Loucy (cell line): ENCODE results near the gene DUSP2.
A peak's percentile ranks its signal among the peaks of the same experiment; 100 is the strongest.

Source experiments
- H2AFZ ChIP-seq: fragments of 200-600 bp; sonication (generic); 2 replicates; pipeline ENCODE4 v1.6.0; 2016; ENCODE audit warnings: antibody characterized with exemption, mild to moderate bottlenecking, low read length, moderate library complexity
- H3F3A ChIP-seq: fragments of 200-600 bp; 2 replicates; pipeline ENCODE4 v1.6.0; 2016; ENCODE audit warnings: antibody characterized with exemption, low read depth, mild to moderate bottlenecking
- H3K27me3 ChIP-seq: fragments of 200-600 bp; sonication (generic); 2 replicates; pipeline ENCODE4 v1.6.1; 2014; ENCODE audit warnings: low read length, mild to moderate bottlenecking; ENCODE audit not compliant: insufficient read depth, poor library complexity, severe bottlenecking
- H3K36me3 ChIP-seq: fragments of 200-600 bp; sonication (generic); 2 replicates; pipeline ENCODE4 v1.6.1; 2016; ENCODE audit warnings: low read length; ENCODE audit not compliant: insufficient read depth
- H3K4me1 ChIP-seq: fragments of 200-600 bp; sonication (generic); 2 replicates; pipeline ENCODE4 v1.5.1; 2014; ENCODE audit warnings: low read length, mild to moderate bottlenecking; ENCODE audit not compliant: insufficient read depth, poor library complexity, severe bottlenecking
- H3K4me2 ChIP-seq: fragments of 200-600 bp; sonication (generic); 2 replicates; pipeline ENCODE4 v1.6.0; 2014; ENCODE audit warnings: antibody characterized with exemption, low read length, low read depth, mild to moderate bottlenecking; ENCODE audit not compliant: poor library complexity, severe bottlenecking
- H3K4me3 ChIP-seq: fragments of 200-600 bp; sonication (generic); 2 replicates; pipeline ENCODE4 v1.5.1; 2014; ENCODE audit warnings: low read length, mild to moderate bottlenecking, mixed read lengths; ENCODE audit not compliant: poor library complexity, severe bottlenecking
- H3K79me2 ChIP-seq: fragments of 200-600 bp; sonication (generic); 2 replicates; pipeline ENCODE4 v1.6.1; 2014; ENCODE audit warnings: low read length; ENCODE audit not compliant: insufficient read depth
- H3K9ac ChIP-seq: fragments of 200-600 bp; sonication (generic); 2 replicates; pipeline ENCODE4 v1.6.0; 2014; ENCODE audit warnings: mild to moderate bottlenecking, low read depth, low read length, moderate library complexity; ENCODE audit not compliant: poor library complexity, severe bottlenecking
- H3K9me2 ChIP-seq: fragments of 200-600 bp; sonication (generic); replicated peaks from 2 replicates; pipeline ENCODE4 v1.6.1; 2016; ENCODE audit warnings: low read depth, low read length, mixed read lengths
- H3K9me3 ChIP-seq: fragments of 200-600 bp; sonication (generic); 2 replicates; pipeline ENCODE4 v1.6.1; 2014; ENCODE audit warnings: mild to moderate bottlenecking, antibody characterized with exemption, low read length, low read depth; ENCODE audit not compliant: insufficient read depth
- H4K20me1 ChIP-seq: fragments of 200-600 bp; sonication (generic); 2 replicates; pipeline ENCODE4 v1.6.0; 2014; ENCODE audit warnings: antibody characterized with exemption, low read length, mild to moderate bottlenecking; ENCODE audit not compliant: insufficient read depth, poor library complexity, severe bottlenecking
- EZH2phosphoT487 ChIP-seq: fragments of 200-600 bp; IDR thresholded peaks from 2 replicates; pipeline ENCODE4 v1.6.1; 2018; ENCODE audit warnings: antibody characterized with exemption, mild to moderate bottlenecking, moderate library complexity, borderline replicate concordance
- TF ChIP-seq, protein P1 (sequence below): fragments of 200-600 bp; sonication (generic); conservative IDR thresholded peaks from 2 replicates; pipeline ENCODE4 v1.5.1; 2014; ENCODE audit warnings: mild to moderate bottlenecking, antibody characterized with exemption, low read length

Gene DUSP2

DNA sequence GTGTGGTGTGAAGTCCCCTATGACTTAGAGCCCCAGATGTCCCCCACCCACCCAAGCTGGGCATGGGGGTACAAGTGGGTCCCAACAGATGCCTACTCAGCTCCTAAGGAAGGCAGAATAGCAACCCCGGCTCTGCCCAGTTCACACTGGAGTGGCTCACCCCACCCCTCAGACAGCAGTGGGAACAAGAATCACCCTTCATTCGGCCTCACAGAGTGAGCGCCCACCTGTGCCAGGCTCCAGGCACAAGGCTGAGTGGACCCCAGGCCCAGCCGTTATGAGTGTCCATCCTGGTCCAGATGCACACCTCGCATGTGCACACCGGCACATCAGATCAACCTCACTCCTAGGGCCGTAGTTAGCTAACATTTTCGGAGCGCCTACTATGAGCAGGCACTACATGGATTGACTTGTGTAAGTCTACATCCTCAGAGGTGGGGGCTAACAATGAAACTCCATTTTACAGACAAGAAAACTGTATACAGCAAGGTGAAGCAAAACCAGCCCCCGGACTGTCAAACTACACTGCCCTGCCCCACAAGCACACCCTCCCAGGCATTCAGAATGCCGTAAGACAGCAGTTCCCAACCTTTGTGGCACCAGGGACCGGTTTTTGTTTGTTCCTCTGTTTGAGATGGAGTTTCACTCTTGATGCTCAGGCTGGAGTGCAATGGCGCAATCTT lies 4.2 kb downstream of the DUSP2 start:
- H4K20me1 ChIP-seq: peaks cover 17% of the 10 kb centered on the region
- H2AFZ ChIP-seq: no peak overlapping the region
- no peaks in the 10 kb centered on the region for H3K36me3 ChIP-seq
- TF ChIP-seq, protein P1, sequence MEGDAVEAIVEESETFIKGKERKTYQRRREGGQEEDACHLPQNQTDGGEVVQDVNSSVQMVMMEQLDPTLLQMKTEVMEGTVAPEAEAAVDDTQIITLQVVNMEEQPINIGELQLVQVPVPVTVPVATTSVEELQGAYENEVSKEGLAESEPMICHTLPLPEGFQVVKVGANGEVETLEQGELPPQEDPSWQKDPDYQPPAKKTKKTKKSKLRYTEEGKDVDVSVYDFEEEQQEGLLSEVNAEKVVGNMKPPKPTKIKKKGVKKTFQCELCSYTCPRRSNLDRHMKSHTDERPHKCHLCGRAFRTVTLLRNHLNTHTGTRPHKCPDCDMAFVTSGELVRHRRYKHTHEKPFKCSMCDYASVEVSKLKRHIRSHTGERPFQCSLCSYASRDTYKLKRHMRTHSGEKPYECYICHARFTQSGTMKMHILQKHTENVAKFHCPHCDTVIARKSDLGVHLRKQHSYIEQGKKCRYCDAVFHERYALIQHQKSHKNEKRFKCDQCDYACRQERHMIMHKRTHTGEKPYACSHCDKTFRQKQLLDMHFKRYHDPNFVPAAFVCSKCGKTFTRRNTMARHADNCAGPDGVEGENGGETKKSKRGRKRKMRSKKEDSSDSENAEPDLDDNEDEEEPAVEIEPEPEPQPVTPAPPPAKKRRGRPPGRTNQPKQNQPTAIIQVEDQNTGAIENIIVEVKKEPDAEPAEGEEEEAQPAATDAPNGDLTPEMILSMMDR: no peak
- no peak for TF ChIP-seq EZH2phosphoT487
- no peak overlapping the region for H3K4me2 ChIP-seq
- no peaks in the 10 kb centered on the region for H3K9me2 ChIP-seq
- no peak overlapping the region for H3K4me3 ChIP-seq
- H3K9me3 ChIP-seq: no peaks in the 10 kb centered on the region
- H3K4me1 ChIP-seq: peaks cover 22% of the 10 kb centered on the region
- H3K9ac ChIP-seq: no peak overlapping the region
- no peaks in the 10 kb centered on the region for H3K27me3 ChIP-seq
- peaks cover 31% of the 10 kb centered on the region for H3K79me2 ChIP-seq
- H3F3A ChIP-seq: no peaks in the 10 kb centered on the region

DNA sequence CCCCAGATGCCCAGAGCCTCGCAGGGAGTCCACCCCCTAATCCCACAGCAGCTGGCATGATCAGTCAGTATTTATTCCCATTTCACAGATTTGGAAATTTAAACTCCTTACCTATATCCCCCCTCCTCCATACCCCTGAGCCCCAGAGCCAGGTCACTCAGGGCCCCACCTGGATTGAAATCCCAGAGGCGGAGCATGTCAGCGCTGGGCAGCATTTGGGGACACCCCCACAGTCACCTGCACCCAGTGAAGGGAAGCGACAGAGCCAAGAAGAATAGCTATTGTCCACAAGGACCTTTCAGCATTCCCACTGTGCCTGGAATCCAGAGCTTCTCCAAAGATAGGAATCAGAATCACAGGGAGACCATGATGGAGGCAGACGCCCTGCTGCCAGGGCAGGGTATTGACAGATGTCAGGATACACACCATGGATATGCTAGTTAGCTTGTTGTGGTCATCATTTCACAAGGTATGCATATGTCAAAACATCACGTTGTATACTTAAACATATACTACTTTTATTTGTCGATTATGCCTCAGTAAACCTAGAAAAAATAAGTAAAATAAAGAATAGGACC lies 6.0 kb downstream of the DUSP2 start:
- Histone ChIP-seq H2AFZ (no peak overlapping the region), H3K4me3 (no peak overlapping the region), H4K20me1 (peaks cover 13% of the 10 kb centered on the region), H3K36me3 (no peaks in the 10 kb centered on the region), H3K4me2 (no peak overlapping the region), H3F3A (no peaks in the 10 kb centered on the region), H3K27me3 (no peaks in the 10 kb centered on the region), H3K9me3 (no peaks in the 10 kb centered on the region), H3K9ac (no peak overlapping the region), H3K4me1 (peaks cover 11% of the 10 kb centered on the region), H3K9me2 (no peaks in the 10 kb centered on the region), H3K79me2 (peaks cover 22% of the 10 kb centered on the region)
- TF ChIP-seq, protein P1: no peak
- no peak for TF ChIP-seq EZH2phosphoT487

DNA sequence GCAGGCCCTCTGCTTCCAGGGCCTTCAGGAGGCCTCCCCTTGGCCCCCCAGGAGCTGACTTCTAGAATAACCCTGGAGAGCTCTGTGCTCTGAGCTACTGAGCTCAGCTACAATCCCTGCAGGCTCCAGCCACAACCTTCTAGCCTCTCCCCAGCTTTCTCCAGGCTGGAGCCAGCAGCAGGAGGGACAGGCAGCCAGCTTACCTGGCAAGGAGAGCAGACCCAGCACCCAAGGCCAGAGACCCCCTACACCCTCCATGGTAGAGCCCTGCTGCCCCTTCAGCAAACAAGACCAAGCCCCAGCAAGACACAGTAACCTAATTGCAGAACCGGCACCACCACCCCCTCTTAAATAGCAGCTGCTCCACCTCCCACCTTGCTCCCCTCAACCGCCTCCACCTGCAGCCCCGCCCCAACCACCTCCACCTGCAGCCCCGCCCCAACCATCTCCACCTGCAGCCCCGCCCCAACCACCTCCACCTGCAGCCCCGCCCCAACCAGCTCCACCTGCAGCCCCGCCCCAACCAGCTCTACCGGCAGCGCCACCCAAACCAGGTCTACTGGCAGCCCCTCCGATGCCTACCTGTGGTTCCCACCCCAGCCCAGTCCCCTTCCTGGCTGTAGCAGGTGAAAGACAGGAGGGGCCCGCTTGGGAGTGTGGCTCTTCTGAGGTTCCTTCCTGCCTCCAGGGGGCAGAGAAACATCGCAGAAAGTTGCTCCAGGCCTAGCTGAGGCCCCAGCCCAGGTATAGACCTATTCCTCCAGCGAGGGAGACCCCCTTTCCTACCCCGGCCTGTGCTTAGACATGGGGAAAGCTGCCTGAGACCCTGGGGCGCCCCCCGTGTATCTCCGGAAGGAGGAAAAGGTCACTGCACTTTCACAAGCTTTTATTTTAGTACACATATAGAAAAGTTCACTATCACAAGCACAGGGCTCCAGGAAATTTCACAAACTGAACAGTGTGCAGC lies 6.8 kb downstream of the DUSP2 start, which contains the start of gene ASTL:
Gene ASTL (minus strand): TSS at position 324 of the 967 bp plus-strand sequence. CDS start 66 bp downstream, at position 258.
- no peak for TF ChIP-seq EZH2phosphoT487
- TF ChIP-seq, protein P1: peak; percentile 71
- Histone ChIP-seq H3K4me2 (no peak within 1 kb of the TSS), H3K9me3 (no peaks in the 10 kb centered on the region), H3K4me3 (no peak within 1 kb of the TSS), H3K79me2 (peaks cover 13% of the 10 kb centered on the region), H3K9me2 (no peaks in the 10 kb centered on the region), H3K4me1 (peaks cover 4% of the 10 kb centered on the region), H4K20me1 (peaks cover 6% of the 10 kb centered on the region), H3F3A (no peaks in the 10 kb centered on the region), H3K9ac (no peak within 1 kb of the TSS), H2AFZ (no peak within 1 kb of the TSS), H3K36me3 (no peaks in the 10 kb centered on the region), H3K27me3 (no peaks in the 10 kb centered on the region)
